ENCODE results near the gene DIDO1.

The DIDO1 gene

GRCh38 chr20:62889411-62889810, 36.9 kb downstream of the DIDO1 start:
- no peak for DNase-seq (ENCODE audit: low read depth)
- H3K4me3 ChIP-seq (replicated peaks; ENCODE audit: low read depth, low read length): no peak overlapping the region
- no peak for TF ChIP-seq CTCF (IDR thresholded peaks at IDR 0.05; ENCODE audit: low read length, missing control alignments)

- no peak for DNase-seq (ENCODE audit: low read depth)
- TF ChIP-seq CTCF (IDR thresholded peaks at IDR 0.05; ENCODE audit: low read length, missing control alignments): no peak
- no peak overlapping the region for H3K4me3 ChIP-seq (replicated peaks; ENCODE audit: low read depth, low read length)
These were observed 37.4 kb downstream of the DIDO1 start for GRCh38 chr20:62888910-62889309.

GRCh38 chr20:62888406-62888805, 37.9 kb downstream of the DIDO1 start:
- TF ChIP-seq CTCF (IDR thresholded peaks at IDR 0.05; ENCODE audit: low read length, missing control alignments): no peak

GRCh38 chr20:62887860-62888239, 38.5 kb downstream of the DIDO1 start:
- no peak for DNase-seq (ENCODE audit: low read depth)
- no peak overlapping the region for H3K4me3 ChIP-seq (replicated peaks; ENCODE audit: low read depth, low read length)
- no peak for TF ChIP-seq CTCF (IDR thresholded peaks at IDR 0.05; ENCODE audit: low read length, missing control alignments)

More at GRCh38 chr20:62888406-62888805, 37.9 kb downstream of the DIDO1 start:
- DNase-seq (ENCODE audit: low read depth): no peak
- H3K4me3 ChIP-seq (replicated peaks; ENCODE audit: low read depth, low read length): no peak overlapping the region

GRCh38 chr20:62887152-62887859, 39.0 kb downstream of the DIDO1 start:
- H3K4me3 ChIP-seq (replicated peaks; ENCODE audit: low read depth, low read length): no peak overlapping the region
- DNase-seq (ENCODE audit: low read depth): peak; percentile 89
- TF ChIP-seq CTCF (IDR thresholded peaks at IDR 0.05; ENCODE audit: low read length, missing control alignments): no peak

- TF ChIP-seq CTCF (IDR thresholded peaks at IDR 0.05; ENCODE audit: low read length, missing control alignments): no peak
- no peak overlapping the region for H3K4me3 ChIP-seq (replicated peaks; ENCODE audit: low read depth, low read length)
- no peak for DNase-seq (ENCODE audit: low read depth)
These were observed 39.6 kb downstream of the DIDO1 start for GRCh38 chr20:62886709-62887058.
